GM18498 (cell line): Measurements from ENCODE around the gene EIF4G3.
"Not testable (repeated sequence)": the region's sequence is repeated elsewhere in the genome, so short reads cannot be mapped to it uniquely, and the experiment has no call there.

Source experiments
- ATAC-seq: cut with Tn5 transposase; IDR thresholded peaks from one replicate; pipeline ENCODE4 v1.9.1; 2021; ENCODE audit warnings: mild to moderate bottlenecking, moderate library complexity; ENCODE audit not compliant: unreplicated experiment

The EIF4G3 gene

DNA sequence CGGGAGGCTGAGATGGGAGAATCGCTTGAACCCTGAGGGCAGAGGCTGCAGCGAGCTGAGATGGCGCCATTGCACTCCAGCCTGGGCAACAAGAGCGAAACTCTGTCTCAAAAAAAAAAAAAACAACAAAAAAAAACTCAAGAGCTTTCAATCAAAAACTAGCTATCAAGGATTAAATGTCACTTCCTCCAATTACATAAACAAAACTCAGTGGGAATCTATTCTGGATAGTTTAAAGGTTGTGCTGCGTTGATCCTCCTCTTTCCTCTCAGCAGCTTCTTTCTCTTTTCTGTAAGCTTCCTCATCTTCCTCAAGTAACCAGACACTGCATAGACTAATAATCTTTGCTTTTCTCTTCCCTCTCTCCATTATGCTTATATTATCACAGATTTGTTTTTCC lies 20.7 kb downstream of the EIF4G3 start:
- ATAC-seq = no peak

DNA sequence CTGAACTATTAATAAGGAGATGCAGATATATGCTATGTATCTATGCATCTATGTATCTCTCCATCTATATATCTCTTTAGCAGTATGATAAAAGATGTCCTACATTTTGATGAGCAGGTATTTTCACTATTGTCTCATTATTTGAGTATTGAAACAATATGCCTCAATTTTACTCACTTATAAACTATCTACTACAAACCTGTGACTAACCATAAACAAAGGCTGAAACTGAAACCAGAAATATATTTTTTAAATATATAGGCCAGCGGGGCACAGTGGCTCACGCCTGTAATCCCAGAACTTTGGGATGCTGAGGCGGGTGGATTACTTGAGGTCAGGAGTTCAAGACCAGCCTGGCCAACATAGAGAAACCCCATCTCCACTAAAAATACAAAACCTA lies 22.0 kb downstream of the EIF4G3 start:
- no peak for ATAC-seq

DNA sequence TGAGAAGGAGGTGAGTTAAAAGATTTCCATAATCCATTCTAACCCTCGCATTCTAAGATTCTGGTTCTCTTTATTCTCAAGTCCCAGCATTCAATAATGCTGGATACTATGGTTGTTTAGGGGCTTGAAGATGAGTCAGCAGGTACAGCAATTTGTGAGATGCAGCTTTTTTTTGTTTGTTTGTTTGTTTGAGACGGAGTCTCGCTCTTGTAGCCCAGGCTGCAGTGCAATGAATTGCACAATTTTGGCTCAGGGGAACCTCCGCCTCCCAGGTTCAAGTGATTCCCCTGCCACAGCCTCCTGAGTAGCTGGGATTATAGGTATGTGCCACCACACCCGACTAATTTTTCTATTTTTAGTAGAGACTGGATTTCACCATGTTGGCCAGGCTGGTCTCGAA lies 23.3 kb downstream of the EIF4G3 start:
- ATAC-seq = no peak

DNA sequence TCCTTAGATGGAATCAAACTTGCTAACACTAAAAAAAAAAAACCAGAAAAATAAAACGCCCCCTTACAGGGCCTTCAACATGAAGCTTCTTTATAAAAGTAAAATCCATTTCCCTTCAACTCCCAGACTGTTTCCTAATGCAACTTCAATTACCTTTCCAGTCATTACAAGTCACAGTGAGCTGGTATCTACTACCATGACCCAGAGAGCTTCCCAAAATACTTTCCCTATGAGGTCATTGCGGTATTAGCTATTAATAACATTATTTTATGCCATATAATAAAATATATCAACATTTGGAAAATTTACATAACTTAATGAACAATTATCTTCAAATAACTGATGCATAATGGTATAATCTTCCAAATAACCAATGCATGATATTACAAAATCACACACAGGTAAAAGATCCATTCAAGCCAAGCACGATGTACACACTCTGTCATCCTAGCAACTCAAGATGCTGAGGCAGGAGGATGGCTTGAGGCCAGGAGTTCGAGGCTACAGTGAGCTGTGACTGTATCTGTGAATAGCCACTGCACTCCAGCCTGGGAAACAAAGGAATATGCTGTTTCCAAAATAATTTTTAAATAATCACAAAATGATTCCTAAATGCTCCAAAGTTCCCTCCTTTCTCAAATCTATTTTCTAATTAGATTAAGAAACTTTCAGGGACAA lies 24.1 kb downstream of the EIF4G3 start:
- ATAC-seq = no peak

DNA sequence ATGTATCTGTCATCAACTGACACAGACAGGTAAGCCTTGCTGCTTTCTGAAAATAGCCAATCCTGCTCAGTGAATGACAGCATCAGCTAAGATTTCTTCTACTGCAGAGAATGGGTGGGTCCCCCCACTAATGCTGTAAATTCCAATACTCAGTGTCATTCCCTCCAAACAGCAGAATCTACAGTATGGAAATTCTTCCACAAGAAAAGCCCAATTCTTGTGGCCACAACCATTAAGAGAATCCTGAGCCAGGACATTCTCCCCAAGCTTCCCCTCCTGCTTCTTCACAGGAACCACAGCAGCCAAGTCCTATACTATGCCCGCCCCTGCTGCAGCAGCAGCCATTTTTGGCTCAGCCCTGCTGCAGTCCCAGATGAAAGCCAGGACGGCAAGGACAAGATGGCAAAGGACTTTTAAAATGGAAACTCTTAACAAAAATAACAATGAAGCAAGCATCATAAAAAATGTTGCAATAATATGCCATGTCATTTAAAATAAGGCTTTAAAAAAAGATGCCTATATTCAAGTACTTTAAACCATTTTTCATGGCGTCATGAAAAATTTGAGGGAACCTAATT lies 26.8 kb downstream of the EIF4G3 start:
- no peak for ATAC-seq

DNA sequence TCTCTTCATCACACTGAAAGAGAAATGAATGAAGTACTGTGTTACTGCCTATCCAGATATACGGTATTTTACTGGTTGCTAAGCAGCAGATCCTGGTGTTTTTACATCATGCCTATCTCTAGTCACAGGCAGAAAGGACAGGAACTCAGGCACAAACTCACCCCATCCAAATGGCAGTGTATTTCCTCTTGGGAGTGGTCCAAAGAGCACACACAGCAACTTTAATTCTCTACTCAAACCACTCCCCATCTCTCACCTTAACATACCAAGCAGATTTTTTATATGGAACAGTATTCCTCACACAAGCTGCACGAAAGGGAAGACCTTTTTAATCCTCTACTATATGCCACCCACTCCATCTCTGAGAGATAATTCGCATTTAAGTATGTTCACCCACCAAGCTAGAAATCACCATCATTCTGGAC lies 27.3 kb downstream of the EIF4G3 start:
- no peak for ATAC-seq

DNA sequence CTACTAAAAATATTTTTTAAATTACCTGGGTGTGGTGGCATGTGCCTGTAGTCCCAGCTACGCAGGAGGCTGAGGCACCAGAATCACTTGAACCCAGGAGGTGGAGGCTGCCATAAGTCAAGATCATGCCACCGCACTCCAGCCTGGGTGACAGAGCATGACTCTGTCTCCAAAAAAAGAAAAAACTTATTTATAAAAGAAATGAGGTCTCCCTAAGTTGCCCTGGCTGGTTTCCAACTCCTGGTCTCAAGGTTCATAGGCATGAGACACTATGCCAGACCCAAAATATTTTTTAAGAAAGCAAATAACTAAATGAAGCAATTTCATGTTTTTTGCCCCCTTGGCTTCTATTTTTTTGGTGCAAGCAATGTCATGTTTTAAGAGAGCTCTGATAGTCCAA lies 32.9 kb downstream of the EIF4G3 start:
- ATAC-seq = no peak

DNA sequence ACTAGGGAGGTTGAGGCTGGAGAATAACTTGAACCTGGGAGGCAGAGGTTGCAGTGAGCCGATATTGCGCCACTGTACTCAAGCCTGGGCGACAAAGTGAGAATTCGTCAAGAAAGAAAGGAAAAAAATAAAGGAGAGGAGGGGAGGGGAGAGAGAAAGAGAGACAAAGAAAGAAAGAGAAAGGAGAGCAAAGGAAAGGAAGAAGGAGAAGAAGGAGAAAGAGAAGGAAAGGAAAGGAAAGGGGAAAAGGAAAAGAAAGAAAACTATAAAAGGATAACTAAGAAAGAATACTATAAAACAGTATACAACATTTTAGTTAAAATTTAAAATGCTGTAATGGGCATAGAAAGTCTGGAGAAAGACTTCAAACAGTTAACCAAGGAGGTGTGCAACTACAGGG lies 33.6 kb downstream of the EIF4G3 start:
- no peak for ATAC-seq

DNA sequence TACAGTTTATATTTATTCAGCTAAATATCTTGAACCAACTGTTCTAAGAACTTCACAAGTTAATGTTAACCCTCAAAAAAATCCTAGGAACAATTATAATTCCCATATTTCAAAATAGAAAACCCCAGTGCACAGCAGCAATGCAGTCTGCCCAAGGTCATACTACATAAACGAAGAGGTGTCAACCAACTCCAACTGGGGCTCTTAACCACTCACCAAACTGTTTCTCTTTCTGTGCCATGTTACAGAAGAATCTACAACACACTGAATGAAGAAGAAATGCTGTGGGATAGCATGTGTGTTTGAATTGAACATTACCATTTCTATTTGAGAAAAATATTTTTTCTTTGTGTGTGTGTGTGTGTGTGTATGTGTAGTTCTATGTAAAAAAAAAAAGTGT lies 35.7 kb downstream of the EIF4G3 start:
- no peak for ATAC-seq

DNA sequence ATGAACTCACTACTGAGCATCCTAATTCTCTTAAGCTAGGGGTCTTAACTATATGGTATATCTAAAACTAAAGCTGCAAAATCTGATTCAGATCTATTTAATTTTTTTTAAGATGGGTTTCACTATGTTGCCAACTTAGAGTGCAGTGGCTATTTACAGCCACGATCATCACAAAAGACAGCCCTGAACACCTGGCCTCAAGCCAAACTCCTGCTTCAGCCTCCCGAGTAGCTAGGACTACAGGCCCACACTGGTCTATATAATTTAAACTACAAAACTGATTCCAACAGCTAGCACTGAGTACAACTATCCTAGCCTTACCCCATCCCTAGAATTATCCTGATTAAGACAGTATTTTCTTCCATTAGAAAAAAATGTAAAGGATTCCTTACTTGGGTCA lies 37.1 kb downstream of the EIF4G3 start:
- no peak for ATAC-seq

DNA sequence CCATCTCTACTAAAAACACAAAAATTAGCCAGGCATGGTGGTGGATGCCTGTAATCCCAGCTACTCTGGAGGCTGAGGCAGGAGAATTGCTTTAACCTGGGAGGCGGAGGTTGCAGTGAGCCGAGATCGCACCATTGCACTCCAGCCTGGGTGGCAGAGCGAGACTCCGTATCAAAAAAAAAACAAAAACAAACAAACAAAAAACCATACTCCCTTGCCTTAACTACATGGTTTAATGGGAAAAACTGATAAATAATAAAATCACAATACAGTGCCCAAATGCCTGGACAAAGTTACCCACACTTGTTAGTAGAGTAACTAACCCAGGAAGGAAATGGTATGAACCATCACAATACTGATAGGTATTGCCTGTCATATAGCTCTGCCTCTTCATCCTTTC lies 40.4 kb downstream of the EIF4G3 start:
- ATAC-seq = not testable (repeated sequence)

DNA sequence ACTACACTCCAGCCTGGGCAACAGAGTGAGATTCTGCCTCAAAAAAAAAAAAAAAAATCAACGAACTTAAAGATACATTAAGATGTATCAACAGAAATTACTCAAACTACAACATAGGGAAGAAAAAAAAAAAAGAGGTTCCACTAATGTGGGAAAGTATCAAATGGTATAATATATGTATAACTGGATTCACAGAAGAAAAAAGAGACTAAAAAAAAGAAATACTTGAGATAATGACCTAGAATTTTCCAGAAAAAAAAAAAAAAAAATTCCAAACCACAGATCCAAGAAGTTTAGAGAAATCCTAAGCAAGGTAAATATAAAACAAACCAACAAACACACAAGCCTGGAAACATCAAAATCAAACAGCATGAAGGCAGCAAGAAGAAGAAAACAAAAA lies 45.5 kb downstream of the EIF4G3 start:
- ATAC-seq = no peak

DNA sequence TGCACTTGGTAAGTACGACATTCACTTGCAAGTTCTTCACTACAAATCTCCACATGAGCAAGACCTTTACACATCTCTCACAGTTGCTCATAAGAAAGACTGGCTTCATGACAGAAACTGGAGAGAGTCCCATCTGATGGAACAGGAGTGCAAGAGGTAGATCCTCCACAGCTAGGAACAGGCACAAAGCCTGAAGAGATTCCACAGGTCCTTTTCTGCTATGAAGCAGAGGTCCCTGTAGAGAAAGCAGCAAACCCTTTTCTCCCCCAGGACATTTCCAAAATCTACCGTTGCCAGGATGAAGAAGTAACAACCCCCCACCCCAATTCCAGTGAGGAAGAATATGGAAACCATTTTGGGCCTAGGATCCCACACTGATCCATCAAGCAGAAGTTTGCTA lies 47.3 kb downstream of the EIF4G3 start:
- no peak for ATAC-seq

DNA sequence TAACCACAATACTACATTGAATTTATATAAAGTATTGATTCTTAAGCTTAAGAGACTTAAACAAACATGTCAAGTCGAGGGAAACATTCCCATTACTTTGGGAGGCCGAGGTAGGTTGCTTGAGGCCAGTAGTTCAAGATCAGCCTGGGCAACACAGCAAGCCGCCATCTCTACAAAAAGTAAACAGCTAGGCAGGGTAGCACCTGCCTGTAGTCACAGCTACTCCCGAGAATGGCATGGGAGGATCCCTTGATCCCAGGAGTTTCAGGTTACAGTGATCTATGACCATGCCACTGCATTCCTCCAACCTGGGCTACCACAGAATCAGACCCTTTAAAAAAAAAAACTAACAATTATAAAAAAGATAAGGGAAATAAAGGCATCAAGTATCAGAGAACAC lies 50.4 kb downstream of the EIF4G3 start:
- no peak for ATAC-seq

DNA sequence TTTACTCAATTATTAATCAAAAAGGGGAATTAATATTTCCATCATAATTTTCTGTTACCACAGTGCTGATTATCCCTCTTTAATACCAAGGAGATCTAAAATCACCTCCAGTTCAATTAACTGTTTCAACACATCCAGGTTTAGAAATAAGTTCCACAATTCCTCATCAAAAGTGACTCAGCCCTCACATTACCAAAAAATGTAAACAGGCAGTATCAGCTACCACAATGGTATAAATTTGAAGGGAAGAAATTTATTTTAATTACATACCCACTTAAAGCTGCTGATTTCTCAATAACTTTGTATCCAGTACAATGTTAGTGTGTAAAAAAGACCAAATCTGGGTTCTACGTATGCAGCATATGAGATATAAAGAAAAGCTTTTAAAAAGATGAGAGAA lies 51.9 kb downstream of the EIF4G3 start:
- ATAC-seq = no peak

DNA sequence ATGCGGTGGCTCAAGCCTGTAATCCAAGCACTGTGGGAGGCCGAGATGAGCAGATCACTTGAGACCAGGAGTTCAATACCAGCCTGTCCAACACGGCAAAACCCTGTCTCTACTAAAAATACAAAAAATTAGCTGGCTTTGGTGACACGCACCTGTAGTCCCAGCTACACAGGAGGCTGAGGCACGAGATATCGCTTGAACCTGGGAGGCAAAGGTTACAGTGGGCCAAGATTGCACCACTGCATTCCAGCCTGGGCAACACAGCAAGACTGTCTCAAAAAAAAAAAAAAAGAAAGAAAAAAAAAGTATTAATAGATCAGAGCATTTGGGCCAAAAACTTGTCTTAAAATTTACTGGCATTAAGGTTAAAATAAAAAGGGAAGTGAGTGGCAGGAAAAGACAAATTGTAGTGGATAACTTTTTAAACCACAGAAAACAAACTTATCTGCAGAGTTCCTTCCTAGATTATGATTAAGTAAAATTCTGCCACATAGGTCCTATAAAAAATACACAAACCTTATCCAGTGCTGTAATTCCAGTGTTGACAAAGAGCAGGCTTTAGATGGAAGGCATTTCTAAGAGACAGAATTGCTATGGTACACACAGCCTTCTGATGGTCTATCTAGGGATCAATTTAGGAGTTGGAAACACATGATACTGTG lies 53.3 kb downstream of the EIF4G3 start:
- ATAC-seq = no peak

DNA sequence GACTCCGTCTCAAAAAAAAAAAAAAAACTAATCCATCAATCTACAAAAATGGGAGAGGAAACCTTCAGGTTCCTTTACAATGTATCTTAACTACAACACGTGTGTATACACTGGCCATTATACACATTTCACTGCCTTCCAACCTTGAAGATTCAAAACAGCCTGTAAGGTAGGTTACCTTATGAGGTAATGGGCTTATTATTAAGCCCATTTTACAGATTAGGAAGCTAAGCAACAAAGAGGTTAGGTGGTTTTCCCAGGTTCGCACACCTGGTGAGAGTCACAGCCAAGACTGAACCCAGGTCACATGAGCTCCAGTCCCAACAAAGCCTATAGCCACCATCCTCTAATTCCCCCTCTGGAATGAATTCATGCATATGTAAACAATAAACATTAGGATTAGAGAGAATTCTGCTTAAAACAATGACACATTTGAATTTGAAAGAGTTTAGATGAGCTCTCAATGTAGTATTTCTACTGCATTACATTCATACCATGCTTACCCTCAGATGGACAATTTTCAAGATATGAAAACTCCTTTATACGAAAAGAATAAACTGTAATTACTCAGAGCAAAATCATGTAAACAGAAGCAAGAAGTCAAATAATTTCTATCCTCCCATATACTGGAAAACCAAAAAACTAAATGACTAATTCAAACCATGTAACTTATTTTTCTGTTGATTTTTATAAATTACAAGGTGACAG lies 54.8 kb downstream of the EIF4G3 start:
- no peak for ATAC-seq

DNA sequence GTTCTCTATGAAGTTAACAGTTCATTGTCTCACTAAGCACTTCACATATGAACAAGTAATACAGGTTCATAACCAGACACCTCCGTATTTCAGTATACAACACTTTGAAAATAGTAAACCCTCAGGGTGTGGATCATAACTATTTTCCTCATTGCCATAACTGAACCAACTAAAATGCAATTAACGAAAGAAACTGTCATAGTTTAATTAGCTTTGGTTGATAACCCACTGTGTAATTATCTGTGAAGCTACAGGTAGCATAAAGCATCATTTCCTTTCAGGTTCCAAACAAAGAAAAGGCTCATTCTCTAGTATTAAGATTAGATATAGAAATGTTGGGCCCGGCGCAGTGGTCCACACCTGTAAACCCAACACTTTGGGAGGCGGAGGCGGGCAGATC lies 58.5 kb downstream of the EIF4G3 start:
- ATAC-seq = no peak

DNA sequence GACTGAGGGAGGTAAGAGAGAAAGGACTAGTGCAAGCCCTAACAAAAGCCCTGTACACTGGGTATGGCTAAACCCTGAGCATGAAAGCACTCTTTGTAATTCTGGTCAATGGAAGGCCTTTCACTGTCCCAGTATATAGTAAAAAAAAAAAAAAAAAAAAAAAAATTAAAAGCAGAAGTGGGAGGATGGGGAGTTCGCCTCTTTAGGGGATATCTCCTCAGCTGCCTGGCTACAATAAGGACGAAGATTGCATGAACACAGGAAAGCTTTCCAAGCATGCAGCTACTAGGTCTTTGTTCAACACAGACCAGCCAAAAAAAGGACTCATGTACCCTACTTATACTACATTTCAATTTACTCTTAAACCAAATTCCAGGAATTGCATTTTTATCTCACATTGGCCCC lies 59.1 kb downstream of the EIF4G3 start:
- ATAC-seq = no peak

DNA sequence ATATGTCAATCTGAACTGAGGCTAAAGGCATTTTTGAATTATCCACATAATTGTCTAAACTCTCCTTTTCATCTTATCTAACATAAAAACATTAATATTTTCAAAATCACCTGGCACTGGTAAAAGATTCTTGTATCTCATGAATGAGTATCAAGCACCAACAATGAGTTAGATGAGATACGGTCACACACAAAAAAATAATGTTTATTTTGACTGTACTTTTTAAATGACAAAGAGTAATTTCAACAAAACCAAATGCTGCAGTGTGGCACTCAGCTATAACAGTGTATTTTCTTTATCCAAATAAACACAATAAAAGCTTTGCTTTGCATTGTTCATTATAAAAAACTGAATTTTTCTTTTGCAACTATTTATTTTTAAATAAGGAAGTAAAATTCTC lies 59.5 kb downstream of the EIF4G3 start:
- ATAC-seq = no peak

DNA sequence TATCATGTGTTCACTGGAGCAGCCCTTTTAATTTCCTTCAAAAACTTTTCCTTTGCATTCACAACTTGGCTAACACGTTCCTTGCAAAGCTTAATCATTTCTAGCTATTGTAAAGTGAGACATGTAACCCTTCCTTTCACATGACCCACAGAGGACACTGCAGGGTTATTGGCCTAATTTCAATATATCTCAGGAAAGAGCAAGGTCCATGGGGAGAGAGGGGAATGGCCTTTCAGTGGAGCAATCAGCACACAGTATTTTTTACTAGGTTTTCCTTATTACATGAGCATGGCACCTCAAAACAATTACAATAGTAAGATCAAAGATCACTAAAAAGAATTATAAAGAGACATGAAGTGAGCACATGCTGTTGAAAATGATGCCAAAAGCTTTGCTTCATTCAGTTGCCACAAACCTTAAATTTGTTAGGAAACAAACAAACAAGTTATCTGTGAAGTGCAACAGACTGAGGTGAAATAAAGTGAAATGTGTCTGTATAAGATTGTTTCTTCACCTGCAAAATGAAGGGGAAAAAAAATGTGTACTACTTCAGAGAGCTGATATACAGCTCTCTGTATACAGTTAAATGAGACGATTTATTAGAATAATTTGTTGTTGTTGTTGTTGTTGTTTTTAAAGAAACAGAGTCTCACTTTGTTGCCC lies 61.5 kb downstream of the EIF4G3 start:
- ATAC-seq = no peak
